Endothelial cell of umbilical vein (primary cell): ENCODE results near the gene JMJD7.

ENCODE experiments used
- EZH2 ChIP-seq: IDR thresholded peaks from 2 replicates; pipeline ENCODE4 v1.6.1; 2012; ENCODE audit warnings: borderline replicate concordance, low read depth, mild to moderate bottlenecking, moderate library complexity, low read length, inconsistent platforms; ENCODE audit not compliant: severe bottlenecking
- FOS ChIP-seq: IDR thresholded peaks from 2 replicates; pipeline ENCODE4 v1.6.1; 2011; ENCODE audit warnings: mild to moderate bottlenecking, low read length, moderate library complexity, borderline replicate concordance; ENCODE audit not compliant: insufficient read depth
- GATA2 ChIP-seq: IDR thresholded peaks from 2 replicates; pipeline ENCODE4 v1.7.0; 2011; ENCODE audit warnings: low read depth, mild to moderate bottlenecking, moderate library complexity, mixed read lengths, low read length; ENCODE audit not compliant: insufficient read length, insufficient read depth
- JUN ChIP-seq: IDR thresholded peaks from 2 replicates; pipeline ENCODE4 v1.6.1; 2011; ENCODE audit warnings: borderline replicate concordance, low read depth; ENCODE audit not compliant: insufficient read length, insufficient read depth
- MYC ChIP-seq: IDR thresholded peaks from one replicate; pipeline ENCODE4 v1.6.1; 2011; ENCODE audit warnings: mild to moderate bottlenecking, low read depth, low read length
- POLR2A ChIP-seq: IDR thresholded peaks from 2 replicates; pipeline ENCODE4 v1.6.1; 2012; ENCODE audit warnings: low read depth, mild to moderate bottlenecking, control low read depth, low read length
- POLR2AphosphoS5 ChIP-seq: IDR thresholded peaks from 2 replicates; pipeline ENCODE4 v1.6.1; 2012; ENCODE audit warnings: low read depth, mild to moderate bottlenecking, control low read depth, low read length, moderate library complexity; ENCODE audit not compliant: insufficient read depth
- TF ChIP-seq, protein P1 (sequence below), 2 donors: IDR thresholded peaks; 1 replicate in 1 of 2; 2 replicates in 1 of 2; pipeline ENCODE4 v1.5.1; 2011; ENCODE audit warnings: low read length in 2 of 2, mild to moderate bottlenecking in 2 of 2, moderate library complexity in 2 of 2, control low read depth in 1 of 2, inconsistent platforms in 1 of 2, low read depth in 1 of 2; ENCODE audit not compliant: insufficient read depth in 1 of 2; ENCODE audit errors: extremely low read depth in 1 of 2
- TF ChIP-seq, protein P2 (sequence below): IDR thresholded peaks from 2 replicates; pipeline ENCODE4 v1.6.1; 2011; ENCODE audit not compliant: insufficient read depth, insufficient read length

DNA sequence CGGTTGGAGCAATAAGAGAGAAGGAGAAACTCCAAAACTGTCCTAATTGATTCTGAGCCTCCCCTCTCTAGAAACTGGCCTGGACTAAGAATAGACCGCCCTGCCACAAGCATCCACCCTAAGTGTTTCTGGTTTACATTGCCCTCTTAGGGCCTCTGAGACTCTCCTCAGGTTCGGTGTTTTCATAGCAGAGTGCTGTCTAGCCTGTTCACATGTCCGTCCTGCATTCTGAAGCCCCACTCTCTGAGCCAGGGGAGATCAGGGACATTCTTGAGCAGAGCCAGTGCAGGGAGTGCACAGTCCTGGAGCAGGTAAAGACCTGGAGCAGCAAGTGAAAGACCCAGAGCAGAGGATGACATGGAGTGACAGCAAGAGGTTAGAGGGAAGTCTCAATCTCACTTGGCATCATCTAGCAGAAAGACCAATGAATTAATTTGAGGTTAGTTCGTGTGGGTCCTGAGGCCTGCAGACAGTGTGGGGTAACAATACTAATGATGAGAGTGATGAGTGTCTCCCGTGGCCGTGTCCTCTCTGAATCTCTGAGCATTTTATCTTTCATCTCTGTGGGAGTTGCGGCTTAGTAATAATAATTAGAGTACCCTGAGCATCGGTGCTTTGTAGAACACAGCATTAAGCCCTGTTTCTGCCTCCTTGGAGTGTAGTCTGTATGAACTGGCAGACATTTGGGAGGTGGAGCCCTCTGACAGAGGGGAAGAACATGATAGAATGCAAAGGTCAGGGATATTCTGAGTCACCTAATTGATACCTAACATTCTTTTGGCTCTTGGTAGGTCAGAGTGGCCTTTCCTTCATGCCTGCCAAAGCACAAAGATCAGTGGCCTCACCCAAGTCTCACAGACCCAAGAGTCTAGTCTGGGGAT is 29.0 kb upstream of the JMJD7 start:
- TF ChIP-seq, protein P1, sequence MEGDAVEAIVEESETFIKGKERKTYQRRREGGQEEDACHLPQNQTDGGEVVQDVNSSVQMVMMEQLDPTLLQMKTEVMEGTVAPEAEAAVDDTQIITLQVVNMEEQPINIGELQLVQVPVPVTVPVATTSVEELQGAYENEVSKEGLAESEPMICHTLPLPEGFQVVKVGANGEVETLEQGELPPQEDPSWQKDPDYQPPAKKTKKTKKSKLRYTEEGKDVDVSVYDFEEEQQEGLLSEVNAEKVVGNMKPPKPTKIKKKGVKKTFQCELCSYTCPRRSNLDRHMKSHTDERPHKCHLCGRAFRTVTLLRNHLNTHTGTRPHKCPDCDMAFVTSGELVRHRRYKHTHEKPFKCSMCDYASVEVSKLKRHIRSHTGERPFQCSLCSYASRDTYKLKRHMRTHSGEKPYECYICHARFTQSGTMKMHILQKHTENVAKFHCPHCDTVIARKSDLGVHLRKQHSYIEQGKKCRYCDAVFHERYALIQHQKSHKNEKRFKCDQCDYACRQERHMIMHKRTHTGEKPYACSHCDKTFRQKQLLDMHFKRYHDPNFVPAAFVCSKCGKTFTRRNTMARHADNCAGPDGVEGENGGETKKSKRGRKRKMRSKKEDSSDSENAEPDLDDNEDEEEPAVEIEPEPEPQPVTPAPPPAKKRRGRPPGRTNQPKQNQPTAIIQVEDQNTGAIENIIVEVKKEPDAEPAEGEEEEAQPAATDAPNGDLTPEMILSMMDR (IDR thresholded peaks at IDR 0.05; ENCODE audit: extremely low read depth in 1 of 2, insufficient read depth in 1 of 2, low read depth in 1 of 2, low read length in 2 of 2), result no peak
- no peak for TF ChIP-seq POLR2A
- TF ChIP-seq POLR2AphosphoS5, result no peak
- no peak for TF ChIP-seq MYC
- TF ChIP-seq, protein P2, sequence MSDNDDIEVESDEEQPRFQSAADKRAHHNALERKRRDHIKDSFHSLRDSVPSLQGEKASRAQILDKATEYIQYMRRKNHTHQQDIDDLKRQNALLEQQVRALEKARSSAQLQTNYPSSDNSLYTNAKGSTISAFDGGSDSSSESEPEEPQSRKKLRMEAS, result no peak
- no peak for TF ChIP-seq EZH2
- TF ChIP-seq GATA2, result no peak
- no peak for TF ChIP-seq FOS
- no peak for TF ChIP-seq JUN
